Rectal smooth muscle tissue (tissue), 1 donor: Measurements from ENCODE around the gene HS6ST1.

Experiments
- H3K27ac ChIP-seq: one replicate; pipeline ENCODE4 v1.7.0; 2013; ENCODE audit warnings: low read depth, low read length, inconsistent platforms
- H3K27me3 ChIP-seq: one replicate; pipeline ENCODE4 v1.7.0; 2013; ENCODE audit warnings: low read length; ENCODE audit not compliant: control insufficient read depth, insufficient read depth
- H3K36me3 ChIP-seq: one replicate; pipeline ENCODE4 v1.7.0; 2013; ENCODE audit warnings: low read length; ENCODE audit not compliant: control insufficient read depth, insufficient read depth
- H3K4me1 ChIP-seq: one replicate; pipeline ENCODE4 v1.7.0; 2013; ENCODE audit warnings: low read length; ENCODE audit not compliant: control insufficient read depth, insufficient read depth
- H3K4me3 ChIP-seq: one replicate; pipeline ENCODE4 v1.7.0; 2013; ENCODE audit warnings: low read length
- H3K9ac ChIP-seq: one replicate; pipeline ENCODE4 v1.7.0; 2013; ENCODE audit warnings: low read length

Gene HS6ST1

DNA sequence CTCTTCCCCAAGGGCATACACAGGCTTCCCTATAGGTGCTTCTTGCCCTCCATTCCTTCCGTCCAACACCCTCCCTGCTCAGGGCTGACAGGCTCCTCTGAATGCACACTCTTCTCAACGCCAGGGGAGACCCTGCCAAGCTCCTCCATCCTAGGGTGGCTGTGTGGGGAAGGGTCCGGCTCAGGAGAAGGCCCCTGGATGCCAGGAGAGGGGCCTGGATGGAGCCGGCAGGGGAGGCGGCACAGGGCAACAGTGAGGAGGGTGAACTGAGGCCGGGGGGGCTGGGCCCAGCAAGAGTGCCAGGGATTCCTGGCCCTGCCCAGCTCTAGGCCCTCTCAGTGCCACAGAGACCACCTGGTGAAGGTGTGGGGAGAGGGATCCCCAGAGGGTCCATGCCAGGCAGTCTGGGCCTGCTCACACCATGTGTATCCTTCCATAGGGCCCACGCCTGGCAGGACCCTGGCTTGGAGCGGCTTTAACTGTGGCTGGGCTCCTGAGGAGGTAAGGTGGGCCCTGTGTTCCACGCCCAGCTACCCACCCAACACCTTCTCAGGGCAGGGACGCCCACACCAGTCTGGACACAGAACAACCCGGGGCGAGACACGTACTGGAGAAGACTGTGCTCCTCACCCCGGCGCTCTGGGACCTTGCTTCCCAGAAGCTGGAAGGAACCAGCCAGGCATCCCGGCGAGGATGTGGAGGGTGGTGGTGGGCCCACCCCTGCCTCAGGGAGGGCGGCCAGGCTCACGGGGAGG lies 26.6 kb downstream of the HS6ST1 start:
- Histone ChIP-seq H3K4me1 (no peaks in the 10 kb centered on the region), H3K4me3 (no peak overlapping the region), H3K27ac (no peak overlapping the region), H3K27me3 (no peaks in the 10 kb centered on the region), H3K9ac (no peak overlapping the region), H3K36me3 (no peaks in the 10 kb centered on the region)

DNA sequence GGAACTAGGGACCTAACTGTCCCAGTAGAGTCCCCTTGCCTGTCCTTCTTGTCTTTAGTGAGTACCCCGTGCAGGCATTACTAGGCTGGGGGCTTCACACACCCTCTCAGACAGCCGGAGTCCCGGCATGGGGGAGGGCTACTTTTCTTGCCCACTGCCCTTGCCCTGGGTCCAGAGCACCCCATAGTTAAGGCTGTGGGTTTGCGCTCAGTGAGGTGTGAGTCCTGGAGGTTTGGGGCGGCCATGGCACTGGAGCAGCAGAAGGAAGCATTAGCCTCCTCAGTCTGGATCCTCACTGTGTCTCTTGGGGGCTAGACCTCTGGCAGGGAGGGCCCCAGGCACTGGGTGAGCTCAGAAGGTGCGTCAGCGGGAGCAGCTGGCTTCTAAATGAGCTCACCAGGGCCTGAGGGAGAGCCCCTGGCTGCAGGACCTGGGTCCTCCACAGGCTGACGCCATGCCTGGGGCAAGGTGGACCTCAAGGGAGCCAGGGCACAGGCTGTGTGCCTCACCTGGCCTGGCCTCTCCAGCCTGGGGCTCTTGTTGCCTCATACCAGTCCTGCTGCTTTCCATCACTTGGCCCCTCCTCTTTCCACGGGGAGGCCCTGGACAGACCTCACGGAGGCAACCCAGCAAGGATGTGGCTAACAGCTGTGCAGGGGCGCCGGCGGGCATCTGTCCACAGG lies 27.4 kb downstream of the HS6ST1 start:
- Histone ChIP-seq H3K27me3 (no peaks in the 10 kb centered on the region), H3K36me3 (no peaks in the 10 kb centered on the region), H3K4me3 (no peak overlapping the region), H3K4me1 (no peaks in the 10 kb centered on the region), H3K9ac (no peak overlapping the region), H3K27ac (no peak overlapping the region)

DNA sequence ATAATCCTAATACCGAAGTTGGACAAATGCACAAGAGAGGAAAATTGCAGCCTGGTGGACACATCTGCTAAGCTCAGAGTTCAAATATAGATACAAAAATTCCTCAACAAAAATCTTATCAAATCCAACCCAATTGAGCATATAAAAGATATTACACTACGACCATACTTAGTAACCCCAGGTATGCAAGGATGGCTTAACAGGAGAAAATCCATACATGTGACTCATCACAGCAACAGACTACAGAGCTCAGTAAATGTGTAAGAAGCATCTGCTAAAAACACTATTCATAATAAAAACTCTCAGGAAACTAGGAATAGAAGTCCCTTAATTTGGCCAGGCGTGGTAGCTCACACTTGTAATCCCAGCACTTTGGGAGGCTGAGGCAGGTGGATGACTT lies 28.3 kb downstream of the HS6ST1 start:
- Histone ChIP-seq H3K27ac (no peak overlapping the region), H3K36me3 (no peaks in the 10 kb centered on the region), H3K9ac (no peak overlapping the region), H3K27me3 (no peaks in the 10 kb centered on the region), H3K4me1 (no peaks in the 10 kb centered on the region), H3K4me3 (no peak overlapping the region)

DNA sequence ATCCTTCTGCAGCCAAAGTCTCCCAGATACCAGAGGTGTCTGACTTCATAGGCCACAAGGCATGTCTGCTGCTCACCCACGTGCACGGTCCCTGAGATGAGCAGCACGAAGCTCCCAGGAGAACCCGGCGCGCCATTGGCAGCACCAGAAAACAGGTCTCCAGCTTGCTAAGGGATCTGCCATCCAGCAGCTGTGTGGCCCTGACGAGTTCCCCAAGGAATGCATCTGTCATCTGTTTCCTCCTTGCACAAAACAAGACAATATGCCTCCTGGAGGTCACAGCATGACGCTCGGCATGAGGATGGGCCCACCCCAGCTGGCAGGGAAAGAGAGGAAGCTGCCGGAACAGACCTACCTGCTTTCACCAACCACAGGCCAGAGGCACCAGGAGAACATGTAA lies 29.2 kb downstream of the HS6ST1 start:
- no peak overlapping the region for H3K4me3 ChIP-seq
- no peaks in the 10 kb centered on the region for H3K27me3 ChIP-seq
- H3K9ac ChIP-seq, result no peak overlapping the region
- H3K4me1 ChIP-seq, result no peaks in the 10 kb centered on the region
- H3K27ac ChIP-seq, result no peak overlapping the region
- H3K36me3 ChIP-seq, result no peaks in the 10 kb centered on the region

DNA sequence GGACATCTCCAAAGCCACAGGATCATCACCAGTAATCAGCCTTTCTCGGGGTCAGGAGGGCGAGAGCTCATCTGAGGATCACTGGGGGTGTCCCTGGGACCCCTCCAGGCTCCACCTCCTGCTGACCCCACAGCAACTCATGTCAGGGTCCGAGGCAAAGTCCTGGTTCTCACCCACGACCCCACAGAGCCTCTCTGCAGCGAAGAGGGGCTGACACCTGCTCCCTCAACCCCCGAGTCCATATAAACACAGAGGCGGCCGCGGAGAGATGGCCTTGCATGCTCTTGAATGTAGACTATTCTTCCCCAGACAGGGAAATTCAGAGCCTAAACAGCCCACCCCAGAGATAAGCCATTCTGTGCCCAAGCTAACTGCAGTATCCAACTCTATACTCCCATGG lies 29.9 kb downstream of the HS6ST1 start:
- Histone ChIP-seq H3K9ac (no peak overlapping the region), H3K4me3 (no peak overlapping the region), H3K27ac (no peak overlapping the region), H3K4me1 (no peaks in the 10 kb centered on the region), H3K27me3 (no peaks in the 10 kb centered on the region), H3K36me3 (no peaks in the 10 kb centered on the region)

DNA sequence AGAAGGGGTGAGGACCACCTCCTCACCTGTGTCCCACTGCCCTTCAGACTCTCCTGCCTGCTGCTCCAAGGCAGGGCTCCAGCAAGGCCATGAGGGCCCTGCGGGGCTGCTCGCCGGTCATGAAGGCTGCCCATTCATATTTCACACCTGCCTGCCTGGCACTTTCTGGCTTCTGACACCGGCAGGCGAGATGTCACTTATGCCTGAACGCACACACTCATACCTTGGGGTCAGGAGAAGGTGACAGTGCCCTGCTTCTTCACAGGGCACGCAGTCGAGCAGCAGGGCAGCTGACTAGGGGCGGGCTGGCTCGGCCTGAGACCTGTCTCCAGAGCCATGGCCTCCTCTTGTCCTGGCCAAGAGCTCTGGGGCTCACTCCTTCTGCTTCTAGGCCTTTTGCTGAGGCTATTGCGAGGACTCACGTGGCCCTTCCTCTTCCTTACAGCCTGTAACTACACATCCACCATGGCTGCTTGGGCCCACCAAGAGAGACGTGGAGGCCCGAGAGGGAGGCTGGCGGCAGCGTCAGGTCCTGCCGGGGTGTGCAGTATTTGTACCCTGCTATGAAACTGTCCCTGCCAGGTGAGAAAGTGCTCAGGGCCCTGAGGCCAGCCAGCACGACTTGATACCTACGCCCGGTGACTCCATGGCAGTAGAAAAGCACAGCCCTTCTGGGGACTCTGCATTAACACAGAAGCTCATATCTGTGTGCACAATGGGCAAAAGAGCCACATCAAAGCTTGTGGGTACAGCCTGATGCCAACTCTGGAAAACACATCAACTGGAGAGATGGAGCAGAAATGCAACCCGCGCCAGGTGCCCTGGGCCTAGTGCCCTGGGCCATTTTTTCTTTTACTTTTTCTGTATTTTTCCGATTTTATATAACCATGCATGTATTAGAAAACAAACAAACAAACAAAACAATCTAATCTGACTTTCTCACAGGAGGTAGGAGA lies 30.6 kb downstream of the HS6ST1 start:
- Histone ChIP-seq H3K27me3 (no peaks in the 10 kb centered on the region), H3K36me3 (peaks cover 2% of the 10 kb centered on the region), H3K4me3 (no peak overlapping the region), H3K9ac (no peak overlapping the region), H3K4me1 (no peaks in the 10 kb centered on the region), H3K27ac (no peak overlapping the region)

DNA sequence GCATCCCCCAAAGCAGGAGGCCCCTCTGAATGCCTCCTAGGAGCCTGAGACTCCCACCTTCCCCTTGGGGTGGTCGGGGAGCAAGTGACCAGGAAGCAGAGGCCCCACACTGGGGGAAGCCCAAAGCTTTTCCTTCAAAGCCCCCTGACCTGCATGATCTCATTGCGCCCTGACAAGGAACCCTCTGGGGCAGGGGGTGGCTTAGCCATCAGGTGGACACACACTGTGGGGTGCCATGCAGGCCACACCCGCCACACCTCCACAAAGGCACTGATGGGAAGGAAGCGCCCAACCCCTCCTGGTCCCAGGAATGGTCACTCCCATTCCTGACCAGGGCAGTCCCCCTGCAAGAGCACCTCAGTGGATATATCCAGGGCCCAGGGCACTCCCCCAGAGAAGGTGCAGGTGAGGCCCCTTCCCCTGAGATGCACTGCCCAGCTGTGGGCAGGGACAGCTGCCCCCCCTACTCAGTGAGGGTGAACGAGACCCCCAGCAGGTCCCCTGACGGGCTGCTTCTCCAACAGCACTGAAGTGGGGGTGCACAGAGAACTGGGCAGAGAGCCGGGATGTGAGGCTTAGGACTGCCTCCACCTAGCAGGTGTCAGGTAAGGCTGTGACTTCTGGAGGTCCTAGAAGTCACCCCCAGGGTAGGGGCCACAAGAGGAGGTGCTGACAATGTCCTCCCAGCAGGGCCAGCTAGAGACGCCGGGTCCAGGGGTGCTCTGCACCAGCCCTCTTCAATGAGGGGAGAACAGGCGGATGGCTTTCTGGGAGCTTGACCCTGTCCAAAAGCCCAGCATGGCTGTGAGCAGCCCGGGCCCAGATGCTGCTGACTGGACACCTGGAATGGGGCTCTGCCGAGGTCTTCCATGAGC lies 31.5 kb downstream of the HS6ST1 start:
- no peak overlapping the region for H3K27ac ChIP-seq
- H3K36me3 ChIP-seq, result peaks cover 3% of the 10 kb centered on the region
- H3K4me1 ChIP-seq, result peaks cover under 1% of the 10 kb centered on the region
- no peak overlapping the region for H3K9ac ChIP-seq
- H3K27me3 ChIP-seq, result no peaks in the 10 kb centered on the region
- no peak overlapping the region for H3K4me3 ChIP-seq

DNA sequence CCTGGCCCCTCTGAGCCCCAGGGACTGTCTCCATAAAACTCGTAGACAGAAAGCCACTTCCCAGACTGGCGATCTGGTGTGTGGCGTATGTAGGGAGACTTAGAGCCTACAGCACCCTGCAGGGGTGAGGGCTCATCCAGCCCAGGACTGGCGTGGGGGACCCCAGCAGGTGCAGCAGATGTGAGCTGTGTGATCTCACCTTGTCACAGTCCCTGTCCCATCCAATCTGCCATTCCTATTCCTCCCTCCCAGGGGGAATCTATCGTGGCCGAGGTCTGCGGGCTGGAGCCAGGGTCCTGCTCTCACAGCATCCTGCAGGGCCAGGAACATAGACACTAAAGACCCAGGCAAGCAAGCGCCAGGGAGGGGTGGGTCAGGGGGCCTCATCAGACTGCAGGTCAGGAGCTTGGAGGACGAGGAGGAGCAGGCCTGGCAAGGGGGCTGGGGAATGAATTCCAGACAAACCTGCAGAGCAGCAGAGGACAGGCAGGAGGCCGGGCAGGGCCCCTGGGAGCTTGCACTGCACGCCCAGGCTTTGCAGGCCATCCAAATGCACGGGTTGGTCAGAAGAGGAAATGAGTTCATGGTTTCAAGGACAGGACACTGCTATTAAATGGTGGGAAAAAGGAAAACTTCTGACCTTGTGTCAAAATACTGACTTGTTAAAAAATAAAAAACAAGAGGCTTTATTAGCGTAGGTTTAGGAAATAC lies 32.5 kb downstream of the HS6ST1 start:
- Histone ChIP-seq H3K9ac (no peak overlapping the region), H3K36me3 (peaks cover 3% of the 10 kb centered on the region), H3K4me1 (peaks cover 6% of the 10 kb centered on the region)

DNA sequence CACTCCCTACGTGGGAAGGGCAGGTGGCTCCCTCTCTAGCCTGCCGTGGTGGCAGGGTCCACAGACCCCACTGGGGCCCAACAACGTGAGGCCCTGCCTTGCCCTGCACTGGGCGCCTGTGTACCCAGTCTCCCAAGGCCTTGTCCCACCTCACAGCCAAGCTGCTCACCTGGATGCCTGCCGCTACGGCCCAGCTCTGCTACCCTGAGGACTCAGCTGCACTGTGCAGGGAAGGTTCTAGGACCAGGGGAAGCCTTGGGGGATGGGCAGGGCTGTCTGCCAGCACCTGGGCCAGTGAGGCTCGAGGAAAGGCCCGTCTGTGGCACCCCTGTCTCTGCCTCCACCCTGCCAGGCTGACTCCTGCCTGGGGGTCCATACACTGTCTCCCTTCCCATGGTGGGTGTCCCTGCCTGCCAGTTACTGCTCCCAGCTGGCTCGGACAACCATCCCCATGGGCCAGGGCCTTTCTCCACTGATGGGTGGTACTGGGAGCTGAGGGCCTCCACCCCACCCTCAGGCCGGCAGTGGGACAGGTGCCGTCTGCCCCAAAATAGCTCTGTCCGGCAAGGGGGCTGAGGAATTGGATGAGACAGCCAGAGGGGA lies 33.2 kb downstream of the HS6ST1 start:
- peaks cover 6% of the 10 kb centered on the region for H3K4me1 ChIP-seq
- no peak overlapping the region for H3K9ac ChIP-seq
- H3K4me3 ChIP-seq, result no peak overlapping the region
- H3K27ac ChIP-seq, result no peak overlapping the region
- H3K27me3 ChIP-seq, result no peaks in the 10 kb centered on the region
- H3K36me3 ChIP-seq, result peaks cover 3% of the 10 kb centered on the region

More for the DNA sequence above, 32.5 kb downstream of the HS6ST1 start:
- Histone ChIP-seq H3K27ac (no peak overlapping the region), H3K27me3 (no peaks in the 10 kb centered on the region), H3K4me3 (no peak overlapping the region)

DNA sequence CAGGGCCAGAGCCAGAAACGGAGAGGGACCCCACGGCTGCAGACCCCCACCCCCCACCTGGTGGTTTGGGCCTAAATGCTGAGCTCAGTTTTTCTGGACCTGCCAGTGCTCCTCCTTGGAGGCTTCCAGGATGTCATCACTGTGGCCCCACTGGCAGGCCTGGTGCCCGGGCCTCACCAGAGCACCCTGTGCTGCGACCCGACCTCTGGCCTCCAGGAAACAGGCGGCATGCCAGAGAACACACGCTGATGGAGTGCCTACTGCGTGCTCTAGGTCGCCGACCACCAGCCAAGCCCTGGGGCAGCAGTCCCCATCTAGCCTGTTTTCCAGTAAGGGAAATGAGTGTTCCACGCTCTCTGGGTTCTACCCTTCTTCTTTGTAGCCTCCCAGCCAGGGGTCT lies 33.8 kb downstream of the HS6ST1 start:
- Histone ChIP-seq H3K4me1 (peaks cover 6% of the 10 kb centered on the region), H3K9ac (no peak overlapping the region), H3K36me3 (peaks cover 3% of the 10 kb centered on the region), H3K27me3 (no peaks in the 10 kb centered on the region), H3K27ac (no peak overlapping the region), H3K4me3 (no peak overlapping the region)

DNA sequence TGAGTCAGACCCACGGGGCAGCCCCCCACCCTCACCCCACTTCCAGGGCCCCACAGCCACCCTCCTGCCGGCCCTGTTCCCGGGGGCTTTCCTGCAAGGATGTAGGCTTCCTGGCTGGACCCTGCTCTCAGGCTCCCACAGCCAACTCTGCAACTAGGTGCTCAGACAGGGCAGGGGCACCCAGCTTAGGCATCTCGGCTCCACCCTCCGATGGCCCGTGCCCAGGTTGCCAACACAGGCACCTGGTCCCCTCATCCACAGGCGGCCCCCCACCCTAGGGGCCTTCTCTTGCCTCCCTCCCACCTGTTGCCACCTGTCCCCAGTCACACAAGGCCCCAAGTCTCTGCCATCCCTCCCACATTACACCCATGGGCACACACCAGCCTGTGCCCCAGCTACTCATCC lies 34.6 kb downstream of the HS6ST1 start:
- Histone ChIP-seq H3K27me3 (no peaks in the 10 kb centered on the region), H3K9ac (no peak overlapping the region), H3K4me1 (peaks cover 6% of the 10 kb centered on the region), H3K4me3 (no peak overlapping the region), H3K36me3 (peaks cover 3% of the 10 kb centered on the region), H3K27ac (no peak overlapping the region)
